GM12873 (cell line): ENCODE results near the gene ZNF593.

Experiments
- TF ChIP-seq, protein P1 (sequence below): IDR thresholded peaks from 2 replicates; pipeline ENCODE4 v1.5.1; 2012; ENCODE audit warnings: low read depth, mild to moderate bottlenecking, moderate library complexity, low read length, control low read depth; ENCODE audit not compliant: insufficient read depth; ENCODE audit errors: missing control alignments

The ZNF593 gene

DNA sequence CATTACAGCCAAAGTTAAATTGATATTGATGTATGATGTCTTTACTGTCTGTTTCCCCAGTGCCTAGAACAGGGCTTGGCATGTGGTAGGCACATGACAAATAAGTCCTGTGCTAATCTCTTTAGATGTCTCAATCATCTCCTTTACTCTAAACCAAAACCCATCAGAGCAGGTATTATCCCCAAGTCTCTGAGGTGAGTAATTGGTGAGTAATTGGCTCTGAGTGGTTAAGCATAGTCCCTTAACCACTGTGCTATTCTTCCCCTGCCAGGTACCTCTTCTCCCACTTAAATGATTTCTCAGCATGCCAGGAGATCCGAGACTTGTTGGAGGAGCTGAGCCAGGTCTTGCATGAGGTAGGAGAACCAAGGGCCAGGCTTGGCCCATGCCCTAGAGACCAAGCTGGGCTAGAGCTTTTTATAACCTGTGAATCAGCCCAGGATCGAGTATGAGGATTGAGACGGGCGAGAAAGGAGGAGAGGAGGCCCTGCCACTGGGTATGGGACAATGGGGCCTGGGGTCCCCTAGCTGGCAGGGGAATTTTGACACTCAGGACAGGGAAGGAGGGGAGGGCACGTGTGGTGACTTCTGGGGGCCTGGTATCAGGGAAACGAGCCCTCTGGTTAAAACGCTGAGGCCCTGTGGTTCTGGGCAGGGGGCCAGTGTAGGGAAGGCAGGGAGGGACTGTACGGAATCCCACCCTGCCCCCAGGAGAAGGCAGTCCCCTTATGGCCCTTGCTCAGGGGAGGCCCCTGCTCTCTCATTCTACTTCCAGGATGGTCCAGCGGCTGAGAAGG is 12.1 kb downstream of the ZNF593 start:
- TF ChIP-seq, protein P1, sequence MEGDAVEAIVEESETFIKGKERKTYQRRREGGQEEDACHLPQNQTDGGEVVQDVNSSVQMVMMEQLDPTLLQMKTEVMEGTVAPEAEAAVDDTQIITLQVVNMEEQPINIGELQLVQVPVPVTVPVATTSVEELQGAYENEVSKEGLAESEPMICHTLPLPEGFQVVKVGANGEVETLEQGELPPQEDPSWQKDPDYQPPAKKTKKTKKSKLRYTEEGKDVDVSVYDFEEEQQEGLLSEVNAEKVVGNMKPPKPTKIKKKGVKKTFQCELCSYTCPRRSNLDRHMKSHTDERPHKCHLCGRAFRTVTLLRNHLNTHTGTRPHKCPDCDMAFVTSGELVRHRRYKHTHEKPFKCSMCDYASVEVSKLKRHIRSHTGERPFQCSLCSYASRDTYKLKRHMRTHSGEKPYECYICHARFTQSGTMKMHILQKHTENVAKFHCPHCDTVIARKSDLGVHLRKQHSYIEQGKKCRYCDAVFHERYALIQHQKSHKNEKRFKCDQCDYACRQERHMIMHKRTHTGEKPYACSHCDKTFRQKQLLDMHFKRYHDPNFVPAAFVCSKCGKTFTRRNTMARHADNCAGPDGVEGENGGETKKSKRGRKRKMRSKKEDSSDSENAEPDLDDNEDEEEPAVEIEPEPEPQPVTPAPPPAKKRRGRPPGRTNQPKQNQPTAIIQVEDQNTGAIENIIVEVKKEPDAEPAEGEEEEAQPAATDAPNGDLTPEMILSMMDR: no peak

DNA sequence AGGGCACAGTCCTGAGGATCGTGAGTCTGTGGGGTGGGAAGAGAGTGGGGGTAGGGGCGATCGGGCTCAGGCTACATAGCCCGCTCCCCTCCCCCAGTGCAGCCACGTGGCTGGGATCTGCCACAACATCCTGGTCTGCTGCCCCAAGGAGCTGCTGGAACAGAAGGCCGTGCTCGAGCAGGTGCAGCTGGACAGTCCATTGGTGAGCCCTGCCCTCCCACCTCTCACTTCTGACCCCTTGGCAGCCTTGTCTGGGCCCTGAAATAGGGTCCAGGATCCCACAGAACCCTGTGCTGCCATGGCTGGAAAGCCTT is 12.6 kb downstream of the ZNF593 start:
- TF ChIP-seq, protein P1: no peak

DNA sequence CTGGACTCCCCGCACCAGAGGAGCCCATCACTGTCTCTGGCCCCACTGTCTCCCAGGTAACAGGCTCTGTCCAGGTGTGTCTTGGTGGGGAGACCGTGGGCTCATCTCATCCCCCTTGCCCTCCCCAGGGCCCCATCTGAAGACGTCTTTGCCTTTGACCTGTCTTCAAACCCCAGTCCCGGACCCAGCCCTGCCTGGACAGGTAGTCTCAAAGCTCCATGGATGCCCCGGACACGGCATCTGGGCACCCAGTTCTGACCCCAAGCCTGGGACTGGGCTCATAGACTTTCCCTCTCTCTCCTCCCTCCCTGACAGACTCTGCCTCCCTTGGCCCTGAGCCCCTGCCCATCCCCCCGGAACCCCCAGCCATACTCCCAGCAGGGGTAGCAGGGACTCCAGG is 14.4 kb downstream of the ZNF593 start:
- TF ChIP-seq, protein P1: no peak

DNA sequence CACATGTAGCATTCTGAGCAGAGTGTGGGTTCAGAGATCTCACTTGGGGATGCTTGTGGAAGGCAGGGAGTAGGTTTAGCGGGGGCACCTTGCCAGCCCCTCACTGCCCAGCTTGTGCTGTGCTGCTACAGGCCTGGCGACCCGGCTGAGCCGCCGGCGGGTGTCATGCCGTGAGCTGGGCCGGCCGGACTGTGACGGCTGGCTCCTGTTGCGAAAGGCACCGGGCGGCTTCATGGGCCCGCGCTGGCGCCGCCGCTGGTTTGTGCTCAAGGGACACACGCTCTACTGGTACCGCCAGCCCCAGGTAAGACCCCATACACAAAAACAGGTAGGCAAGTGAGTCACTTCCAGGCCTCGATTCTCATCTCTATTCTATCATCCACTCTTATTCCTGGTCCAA is 15.2 kb downstream of the ZNF593 start:
- TF ChIP-seq, protein P1: no peak

DNA sequence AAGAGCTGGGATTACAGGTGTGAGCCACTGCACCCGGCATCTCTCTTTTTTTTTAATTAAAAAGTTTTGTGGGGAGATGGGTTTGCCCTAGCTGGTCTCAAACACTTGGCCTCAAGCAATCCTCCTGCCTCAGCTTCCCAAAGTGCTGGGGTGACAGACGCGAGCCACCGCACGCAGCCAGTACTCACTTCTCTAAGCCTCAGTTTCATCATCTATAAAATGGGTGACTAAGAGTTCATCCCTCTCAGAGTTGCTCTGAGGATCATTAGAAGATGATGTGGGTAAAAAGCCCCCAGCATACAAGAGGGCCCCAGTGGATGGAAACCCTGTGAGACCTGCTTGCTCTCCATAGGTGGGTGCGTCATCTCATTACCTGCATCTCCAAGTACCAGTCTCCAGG is 18.2 kb downstream of the ZNF593 start:
- TF ChIP-seq, protein P1: no peak

DNA sequence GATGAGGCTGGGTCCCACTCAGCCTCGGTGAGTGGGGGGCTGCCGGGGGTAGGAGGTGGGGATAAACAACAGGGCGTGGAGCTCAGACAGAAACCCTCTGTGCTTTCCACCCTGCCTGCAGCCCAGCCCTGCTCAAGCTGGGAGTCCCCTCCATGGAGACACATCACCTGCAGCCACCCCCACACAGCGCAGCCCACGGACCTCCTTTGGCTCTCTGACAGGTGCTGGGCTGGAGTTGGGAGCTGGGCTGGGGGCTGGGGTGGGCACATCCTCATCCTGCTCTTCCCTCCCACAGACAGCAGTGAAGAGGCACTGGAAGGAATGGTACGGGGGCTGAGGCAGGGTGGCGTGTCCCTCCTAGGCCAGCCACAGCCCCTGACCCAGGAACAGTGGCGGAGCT is 18.8 kb downstream of the ZNF593 start:
- TF ChIP-seq, protein P1: no peak

DNA sequence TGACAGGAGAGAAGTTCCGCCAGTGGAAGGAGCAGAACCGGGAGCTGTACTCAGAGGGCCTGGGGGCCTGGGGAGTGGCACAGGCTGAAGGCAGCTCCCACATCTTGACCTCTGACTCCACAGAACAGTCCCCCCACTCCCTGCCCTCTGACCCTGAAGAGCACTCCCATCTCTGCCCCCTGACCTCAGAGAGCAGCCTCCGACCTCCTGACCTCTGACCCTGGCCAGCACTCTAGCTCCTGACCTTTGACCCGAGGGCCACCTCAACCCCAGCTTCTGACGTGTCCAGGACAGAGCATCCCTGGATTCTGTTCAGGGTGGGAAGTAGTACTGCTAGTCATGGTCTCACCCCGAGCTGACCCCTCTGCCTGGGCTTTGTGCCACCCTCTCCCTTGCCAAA is 19.6 kb downstream of the ZNF593 start:
- TF ChIP-seq, protein P1: no peak
